ENCODE measurements around the gene CDC5L.

DNA sequence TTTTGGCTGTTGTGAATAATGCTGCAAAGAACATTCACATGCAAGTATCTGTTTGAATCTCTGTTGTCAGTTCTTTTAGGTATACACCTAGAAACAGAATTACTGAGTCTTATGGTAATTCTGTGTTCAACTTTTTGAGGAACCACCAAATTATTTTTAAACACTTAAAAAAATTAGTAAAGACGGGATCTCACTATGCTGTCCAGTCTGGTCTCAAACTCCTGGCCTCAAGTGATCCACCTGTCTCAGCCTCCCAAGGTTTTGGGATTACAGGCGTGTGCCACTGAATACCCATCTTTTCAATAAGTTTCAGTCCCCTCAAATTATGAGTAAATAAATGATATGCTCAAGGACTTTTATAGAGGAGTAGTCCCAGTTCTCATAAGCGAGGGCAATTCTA is 27.5 kb upstream of the CDC5L start:
- TF ChIP-seq SIN3A (IDR thresholded peaks at IDR 0.05; ENCODE audit: borderline replicate concordance, insufficient read depth, low read length) (no peak), TAF1 (IDR thresholded peaks at IDR 0.05; ENCODE audit: borderline replicate concordance, insufficient read depth, low read length) (no peak), POLR2AphosphoS5 (IDR thresholded peaks at IDR 0.05; ENCODE audit: low read depth, low read length) (no peak)
- TF ChIP-seq, protein P1, sequence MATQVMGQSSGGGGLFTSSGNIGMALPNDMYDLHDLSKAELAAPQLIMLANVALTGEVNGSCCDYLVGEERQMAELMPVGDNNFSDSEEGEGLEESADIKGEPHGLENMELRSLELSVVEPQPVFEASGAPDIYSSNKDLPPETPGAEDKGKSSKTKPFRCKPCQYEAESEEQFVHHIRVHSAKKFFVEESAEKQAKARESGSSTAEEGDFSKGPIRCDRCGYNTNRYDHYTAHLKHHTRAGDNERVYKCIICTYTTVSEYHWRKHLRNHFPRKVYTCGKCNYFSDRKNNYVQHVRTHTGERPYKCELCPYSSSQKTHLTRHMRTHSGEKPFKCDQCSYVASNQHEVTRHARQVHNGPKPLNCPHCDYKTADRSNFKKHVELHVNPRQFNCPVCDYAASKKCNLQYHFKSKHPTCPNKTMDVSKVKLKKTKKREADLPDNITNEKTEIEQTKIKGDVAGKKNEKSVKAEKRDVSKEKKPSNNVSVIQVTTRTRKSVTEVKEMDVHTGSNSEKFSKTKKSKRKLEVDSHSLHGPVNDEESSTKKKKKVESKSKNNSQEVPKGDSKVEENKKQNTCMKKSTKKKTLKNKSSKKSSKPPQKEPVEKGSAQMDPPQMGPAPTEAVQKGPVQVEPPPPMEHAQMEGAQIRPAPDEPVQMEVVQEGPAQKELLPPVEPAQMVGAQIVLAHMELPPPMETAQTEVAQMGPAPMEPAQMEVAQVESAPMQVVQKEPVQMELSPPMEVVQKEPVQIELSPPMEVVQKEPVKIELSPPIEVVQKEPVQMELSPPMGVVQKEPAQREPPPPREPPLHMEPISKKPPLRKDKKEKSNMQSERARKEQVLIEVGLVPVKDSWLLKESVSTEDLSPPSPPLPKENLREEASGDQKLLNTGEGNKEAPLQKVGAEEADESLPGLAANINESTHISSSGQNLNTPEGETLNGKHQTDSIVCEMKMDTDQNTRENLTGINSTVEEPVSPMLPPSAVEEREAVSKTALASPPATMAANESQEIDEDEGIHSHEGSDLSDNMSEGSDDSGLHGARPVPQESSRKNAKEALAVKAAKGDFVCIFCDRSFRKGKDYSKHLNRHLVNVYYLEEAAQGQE (IDR thresholded peaks at IDR 0.05; ENCODE audit: insufficient read depth in 1 of 2, low read depth in 2 of 2, low read length in 2 of 2): no peak
